Endodermal cell (in vitro differentiated cells): ENCODE data around the gene GNL2. TPM values are rescaled to one million over a fixed set of nuclear protein-coding genes. Genes with fewer than 3 reads are reported as not detected.

ENCODE experiments used
- DNase-seq: peaks from one replicate; pipeline ENCODE4 v3.0.0-alpha.2; 2017
- H3K27ac ChIP-seq: 2 replicates; pipeline ENCODE4 v1.5.1; 2013; ENCODE audit warnings: mild to moderate bottlenecking, low read depth, low read length, moderate library complexity
- H3K27me3 ChIP-seq: 2 replicates; pipeline ENCODE4 v1.6.1; 2013; ENCODE audit warnings: mild to moderate bottlenecking, low read length, moderate library complexity; ENCODE audit not compliant: insufficient read depth, control insufficient read depth, poor library complexity, severe bottlenecking
- H3K36me3 ChIP-seq: 2 replicates; pipeline ENCODE4 v1.7.0; 2013; ENCODE audit warnings: mild to moderate bottlenecking, low read length, moderate library complexity; ENCODE audit not compliant: control insufficient read depth, insufficient read depth
- H3K4me1 ChIP-seq: one replicate; pipeline ENCODE4 v1.7.0; 2013; ENCODE audit warnings: low read length; ENCODE audit not compliant: control insufficient read depth, insufficient read depth
- H3K4me3 ChIP-seq: 2 replicates; pipeline ENCODE4 v1.5.1; 2013; ENCODE audit warnings: mild to moderate bottlenecking, low read length, moderate library complexity
- H3K9ac ChIP-seq: 2 replicates; pipeline ENCODE4 v1.6.1; 2013; ENCODE audit warnings: mild to moderate bottlenecking, low read length, moderate library complexity; ENCODE audit not compliant: poor library complexity, severe bottlenecking; ENCODE audit errors: extremely low read depth
- H3K9me3 ChIP-seq: 2 replicates; pipeline ENCODE4 v1.6.1; 2013; ENCODE audit warnings: mild to moderate bottlenecking, low read length, moderate library complexity; ENCODE audit not compliant: control insufficient read depth
- H3K27ac Mint-ChIP-seq: 2 replicates; pipeline ENCODE4 v1.8.0; 2020; ENCODE audit warnings: mixed read lengths
- H3K27me3 Mint-ChIP-seq: 2 replicates; pipeline ENCODE4 v1.8.0; 2021; ENCODE audit warnings: mild to moderate bottlenecking, mixed read lengths; ENCODE audit not compliant: insufficient read depth
- H3K36me3 Mint-ChIP-seq: 2 replicates; pipeline ENCODE4 v1.8.0; 2020; ENCODE audit warnings: low read depth, mixed read lengths
- H3K4me1 Mint-ChIP-seq: 2 replicates; pipeline ENCODE4 v1.8.0; 2020; ENCODE audit warnings: mixed read lengths
- H3K4me3 Mint-ChIP-seq: 2 replicates; pipeline ENCODE4 v1.8.0; 2020; ENCODE audit warnings: mild to moderate bottlenecking, moderate library complexity, mixed read lengths
- H3K9me3 Mint-ChIP-seq: 2 replicates; pipeline ENCODE4 v1.8.0; 2020; ENCODE audit warnings: mild to moderate bottlenecking, mixed read lengths
- WGBS, 2 experiments: methylation state at CpG; one replicate each; pipeline versions ENCODE4 v1.1.5 to v1.1.7; 2013; ENCODE audit warnings: missing lambda C conversion rate in 2 of 2, mixed read lengths in 1 of 2; ENCODE audit not compliant: insufficient coverage in 1 of 2, insufficient read length in 1 of 2; 5-methylcytosine and 5-hydroxymethylcytosine counted together
- total RNA-seq, 2 donors: library from RNA; stranded (reverse); fragmentation: NEBNext Ultra II Directional in 1 of 2; extraction: Animal tissue kit (Norgen Biotek cat#: 25700) in 1 of 2; gene quantifications; 2 replicates in 1 of 2; 3 replicates in 1 of 2; pipeline ENCODE4 v1.2.1, GENCODE V29; 2021
- TF ChIP-seq, protein P1 (sequence below): fragments of 200-600 bp; sonication (generic); conservative IDR thresholded peaks from 2 replicates; pipeline ENCODE4 v1.5.0; 2021; ENCODE audit warnings: antibody characterized with exemption, mild to moderate bottlenecking

GNL2 gene
- total RNA-seq, 2 donors from 2014 or later = 70.7 to 80.9 TPM

DNA sequence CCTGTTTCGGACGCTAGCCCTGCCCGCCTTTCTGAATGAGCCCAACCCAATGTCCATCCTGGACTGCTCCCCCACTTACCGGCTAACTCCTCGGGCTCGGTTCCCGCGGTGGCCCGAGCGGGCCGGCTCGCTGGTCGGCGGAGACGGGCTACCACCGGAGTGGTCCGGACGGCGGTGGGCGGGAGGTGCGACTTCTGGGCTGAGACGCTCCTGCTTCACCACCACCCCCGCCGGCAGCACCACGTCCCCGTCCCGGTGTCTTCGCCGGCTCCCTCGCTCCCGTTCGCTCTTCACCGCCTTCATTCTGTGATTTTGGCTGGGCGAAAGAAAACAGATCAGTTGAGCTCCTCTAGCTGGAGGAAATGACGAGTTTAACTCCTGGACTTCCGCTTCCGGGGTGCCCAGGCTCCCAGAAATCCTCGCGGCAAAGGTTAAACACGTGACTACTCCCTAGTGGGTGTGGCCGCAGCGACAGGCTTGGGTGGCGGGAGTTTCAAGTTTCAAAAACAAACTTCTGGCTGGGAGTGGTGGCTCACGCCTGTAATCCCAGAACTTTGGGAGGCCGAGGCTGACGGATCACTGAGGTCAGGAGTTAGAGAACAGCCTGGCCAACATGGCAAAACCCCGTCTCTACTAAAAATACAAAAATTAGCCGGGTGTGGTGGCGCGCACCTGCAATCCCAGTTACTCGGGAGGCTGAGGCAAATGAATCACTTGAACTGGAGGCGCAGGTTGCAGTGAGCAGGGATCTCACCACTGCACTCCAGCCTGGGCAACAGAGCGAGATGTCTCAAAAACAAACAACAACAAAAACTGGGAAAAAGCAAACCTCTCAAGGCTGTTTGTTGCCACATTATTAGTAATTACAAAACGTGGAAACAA lies 41.6 kb downstream of the GNL2 start, which contains the start of gene SNIP1:
TSS of gene SNIP1 (minus strand) at position 367 of the 882 bp plus-strand sequence. CDS start at position 303, 64 bp downstream.
- H3K27me3 Mint-ChIP-seq = peaks cover 1% of the 10 kb centered on the region

DNA sequence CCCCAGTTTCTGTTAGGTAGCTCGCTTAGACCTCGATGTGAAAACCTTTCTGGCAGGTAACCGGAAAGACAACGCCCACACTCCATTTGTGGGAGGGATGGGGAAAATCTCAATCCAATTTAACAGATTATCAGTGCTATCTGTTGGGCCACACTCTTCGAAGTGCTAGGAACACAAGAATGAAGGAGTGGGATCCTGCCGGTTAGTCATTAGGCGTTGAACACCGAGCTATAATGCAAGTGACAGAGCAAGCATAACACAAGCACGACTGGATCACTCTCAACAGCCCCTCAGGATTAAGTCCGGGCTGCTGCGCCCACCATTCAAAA lies 42.2 kb downstream of the GNL2 start:
- Mint-ChIP-seq H3K27me3 (peaks cover 1% of the 10 kb centered on the region), H3K9me3 (peaks cover 4% of the 10 kb centered on the region), H3K4me1 (peaks cover 26% of the 10 kb centered on the region), H3K27ac (peak overlapping the region; percentile 98), H3K36me3 (peaks cover 32% of the 10 kb centered on the region), H3K4me3 (peak overlapping the region; percentile 94)
- peak overlapping the region; percentile 92 for H3K4me3 ChIP-seq
- TF ChIP-seq, protein P1, sequence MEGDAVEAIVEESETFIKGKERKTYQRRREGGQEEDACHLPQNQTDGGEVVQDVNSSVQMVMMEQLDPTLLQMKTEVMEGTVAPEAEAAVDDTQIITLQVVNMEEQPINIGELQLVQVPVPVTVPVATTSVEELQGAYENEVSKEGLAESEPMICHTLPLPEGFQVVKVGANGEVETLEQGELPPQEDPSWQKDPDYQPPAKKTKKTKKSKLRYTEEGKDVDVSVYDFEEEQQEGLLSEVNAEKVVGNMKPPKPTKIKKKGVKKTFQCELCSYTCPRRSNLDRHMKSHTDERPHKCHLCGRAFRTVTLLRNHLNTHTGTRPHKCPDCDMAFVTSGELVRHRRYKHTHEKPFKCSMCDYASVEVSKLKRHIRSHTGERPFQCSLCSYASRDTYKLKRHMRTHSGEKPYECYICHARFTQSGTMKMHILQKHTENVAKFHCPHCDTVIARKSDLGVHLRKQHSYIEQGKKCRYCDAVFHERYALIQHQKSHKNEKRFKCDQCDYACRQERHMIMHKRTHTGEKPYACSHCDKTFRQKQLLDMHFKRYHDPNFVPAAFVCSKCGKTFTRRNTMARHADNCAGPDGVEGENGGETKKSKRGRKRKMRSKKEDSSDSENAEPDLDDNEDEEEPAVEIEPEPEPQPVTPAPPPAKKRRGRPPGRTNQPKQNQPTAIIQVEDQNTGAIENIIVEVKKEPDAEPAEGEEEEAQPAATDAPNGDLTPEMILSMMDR = no peak
- peaks cover 38% of the 10 kb centered on the region for H3K36me3 ChIP-seq
- no peak overlapping the region for H3K27ac ChIP-seq
- DNase-seq = no peak
- H3K4me1 ChIP-seq = peaks cover 8% of the 10 kb centered on the region
- H3K27me3 ChIP-seq = no peaks in the 10 kb centered on the region
- peaks cover 7% of the 10 kb centered on the region for H3K9me3 ChIP-seq
- WGBS, 2 experiments = 9 to 10% methylated on average over 5 to 11 of the region's 11 CpGs
- peak overlapping the region; percentile 92 for H3K9ac ChIP-seq

More for the DNA sequence above, 41.6 kb downstream of the GNL2 start, which contains the start of gene SNIP1:
- TF ChIP-seq, protein P1 = no peak
- Mint-ChIP-seq H3K9me3 (peaks cover 4% of the 10 kb centered on the region), H3K36me3 (peaks cover 29% of the 10 kb centered on the region), H3K4me1 (peaks cover 26% of the 10 kb centered on the region), H3K27ac (peak within 1 kb of the TSS; percentile 98), H3K4me3 (peak within 1 kb of the TSS; percentile 94)
- H3K4me3 ChIP-seq = peak within 1 kb of the TSS; percentile 92
- H3K27ac ChIP-seq = peak within 1 kb of the TSS; percentile 54
- 12 to 15% methylated on average over 42 to 54 of the region's 54 CpGs for WGBS, 2 experiments
- peak within 1 kb of the TSS; percentile 92 for H3K9ac ChIP-seq
- H3K27me3 ChIP-seq = no peaks in the 10 kb centered on the region
- H3K9me3 ChIP-seq = peaks cover 7% of the 10 kb centered on the region
- DNase-seq = peak; percentile 97
- H3K36me3 ChIP-seq = peaks cover 32% of the 10 kb centered on the region
- peaks cover 8% of the 10 kb centered on the region for H3K4me1 ChIP-seq

DNA sequence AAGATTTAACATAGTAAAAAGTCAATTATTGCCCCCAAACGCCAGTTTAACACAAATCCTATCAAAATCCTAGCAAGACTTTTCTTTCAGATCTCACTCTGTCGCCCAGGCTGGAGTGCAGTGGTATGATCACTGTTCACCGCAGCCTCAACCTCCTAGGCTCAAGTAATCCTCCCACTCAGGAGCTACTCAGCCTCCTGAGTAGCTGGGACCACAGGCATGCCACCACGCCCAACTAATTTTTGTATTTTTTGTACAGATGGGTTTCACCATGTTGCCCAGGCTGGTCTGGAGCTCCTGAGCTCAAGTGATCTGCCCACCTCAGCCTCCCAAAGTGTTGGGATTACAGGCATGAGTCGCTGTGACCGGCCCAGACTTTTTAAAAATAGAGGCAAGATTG lies 46.4 kb downstream of the GNL2 start:
- DNase-seq = no peak
- no peaks in the 10 kb centered on the region for H3K27me3 Mint-ChIP-seq
- H3K4me1 Mint-ChIP-seq = peaks cover 11% of the 10 kb centered on the region
- H3K9me3 Mint-ChIP-seq = peaks cover 2% of the 10 kb centered on the region
- peaks cover 73% of the 10 kb centered on the region for H3K36me3 ChIP-seq
- no peak overlapping the region for H3K4me3 Mint-ChIP-seq
- H3K9ac ChIP-seq = no peak overlapping the region
- TF ChIP-seq, protein P1 = no peak
- H3K27ac Mint-ChIP-seq = no peak overlapping the region
- 90 to 94% methylated on average over 5 to 6 of the region's 6 CpGs for WGBS, 2 experiments
- H3K9me3 ChIP-seq = peaks cover under 1% of the 10 kb centered on the region
- H3K27me3 ChIP-seq = no peaks in the 10 kb centered on the region
- H3K36me3 Mint-ChIP-seq = peaks cover 56% of the 10 kb centered on the region
- H3K4me1 ChIP-seq = no peaks in the 10 kb centered on the region
- H3K4me3 ChIP-seq = no peak overlapping the region
- H3K27ac ChIP-seq = no peak overlapping the region
